Activated CD4-positive, alpha-beta T cell treated with anti-CD3 and anti-CD28 coated beads, Interleukin-2, amount 50 U/mL, for 4 hours (primary cell): ENCODE data around the gene UBE4A.
"Not testable (repeated sequence)": the region's sequence is repeated elsewhere in the genome, so short reads cannot be mapped to it uniquely, and the experiment has no call there.

Experiments
- DNase-seq, 2 experiments: peaks; one replicate each; pipeline ENCODE4 v3.0.0-alpha.2; 2020

Gene UBE4A

DNA sequence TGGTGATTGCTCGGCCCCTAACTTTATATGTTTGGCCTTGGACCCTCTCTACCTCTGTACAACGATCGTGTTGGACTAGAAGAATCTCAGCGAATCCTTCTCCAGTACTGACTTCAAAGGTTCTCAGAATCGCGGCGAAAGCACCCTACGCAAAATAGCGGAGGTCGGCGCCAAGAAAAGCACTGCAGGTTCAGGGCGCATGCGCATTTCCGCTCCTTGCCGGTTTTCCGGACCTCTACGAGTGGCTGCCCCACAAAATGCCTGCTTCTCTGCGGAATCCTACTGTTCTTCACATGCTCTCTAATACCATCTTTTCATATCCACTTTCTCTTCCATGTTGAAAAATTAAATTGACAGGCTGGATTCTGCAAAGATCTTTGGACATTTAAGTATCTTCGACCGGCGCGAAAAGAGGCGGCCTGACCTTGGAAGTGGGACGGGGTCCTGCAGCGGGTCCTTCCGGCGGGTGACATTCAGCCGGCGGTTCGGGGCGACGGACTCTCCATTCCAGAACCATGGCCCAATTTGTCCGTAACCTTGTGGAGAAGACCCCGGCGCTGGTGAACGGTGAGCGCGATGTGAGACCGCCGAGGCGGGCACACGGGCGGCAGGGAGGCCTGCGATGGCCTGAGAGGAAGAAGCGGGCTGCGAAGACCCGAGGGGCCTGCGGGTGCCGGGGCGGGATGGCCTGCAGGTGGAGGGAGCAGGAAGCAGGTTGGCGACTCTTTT lies 41.9 kb downstream of the UBE4A start, which contains the start of gene ATP5MG:
TSS of gene ATP5MG (plus strand) at position 456 of the 729 bp plus-strand sequence. CDS start at position 516, 60 bp downstream.
- DNase-seq: peak; percentile 89 to 90

DNA sequence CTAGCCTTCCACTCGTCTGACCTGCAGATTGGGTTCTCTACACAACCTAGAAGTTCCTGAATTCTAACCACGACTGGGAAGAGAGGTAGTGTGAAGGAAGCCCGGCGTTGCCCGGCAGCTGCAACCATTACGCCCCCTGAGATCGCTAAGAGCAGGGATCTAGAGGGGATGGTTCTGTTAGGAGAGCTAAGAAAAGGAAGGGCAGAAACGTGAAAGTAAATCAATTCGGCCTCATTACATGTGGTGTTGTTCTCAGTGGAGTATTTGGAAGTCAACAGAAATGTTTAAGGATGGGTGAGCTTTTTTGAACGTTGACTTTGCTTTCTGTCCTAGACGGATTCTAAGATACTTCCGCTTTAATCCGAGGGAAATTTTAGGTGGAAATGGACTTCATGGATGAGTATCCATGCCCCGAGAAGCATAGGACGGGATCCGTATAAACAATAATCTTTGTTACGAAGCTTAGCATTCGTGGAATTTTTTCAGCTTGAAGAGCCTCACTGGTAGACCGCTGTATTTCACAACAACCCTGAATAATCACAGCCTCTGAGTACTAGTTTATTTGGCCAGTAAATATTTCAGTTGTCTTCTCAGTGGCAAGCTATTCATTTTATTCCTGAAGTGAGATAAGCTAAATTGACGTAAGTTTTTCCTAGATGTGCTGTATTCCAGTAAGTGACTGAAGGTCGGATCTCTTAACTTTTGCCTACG lies 42.6 kb downstream of the UBE4A start:
- no peak for DNase-seq

DNA sequence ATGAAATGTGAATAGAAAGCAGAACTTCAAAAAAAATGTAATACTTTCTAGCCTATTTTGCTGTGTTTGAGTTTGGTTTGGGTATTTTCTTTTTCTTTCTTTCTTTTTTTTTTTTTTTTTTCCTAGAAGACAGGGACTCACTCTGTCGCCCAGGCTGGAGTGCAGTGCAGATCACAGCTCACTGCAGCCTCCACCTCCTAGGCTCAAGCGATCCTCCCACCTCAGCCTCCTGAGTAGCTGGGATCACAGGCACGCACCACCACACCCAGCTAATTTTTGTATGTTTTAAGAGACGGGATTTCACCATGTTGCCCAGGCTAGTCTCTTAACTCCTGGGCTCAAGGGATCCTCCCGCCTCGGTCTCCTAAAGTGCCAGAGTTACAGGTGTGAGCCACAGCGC lies 43.2 kb downstream of the UBE4A start:
- not testable (repeated sequence) for DNase-seq

DNA sequence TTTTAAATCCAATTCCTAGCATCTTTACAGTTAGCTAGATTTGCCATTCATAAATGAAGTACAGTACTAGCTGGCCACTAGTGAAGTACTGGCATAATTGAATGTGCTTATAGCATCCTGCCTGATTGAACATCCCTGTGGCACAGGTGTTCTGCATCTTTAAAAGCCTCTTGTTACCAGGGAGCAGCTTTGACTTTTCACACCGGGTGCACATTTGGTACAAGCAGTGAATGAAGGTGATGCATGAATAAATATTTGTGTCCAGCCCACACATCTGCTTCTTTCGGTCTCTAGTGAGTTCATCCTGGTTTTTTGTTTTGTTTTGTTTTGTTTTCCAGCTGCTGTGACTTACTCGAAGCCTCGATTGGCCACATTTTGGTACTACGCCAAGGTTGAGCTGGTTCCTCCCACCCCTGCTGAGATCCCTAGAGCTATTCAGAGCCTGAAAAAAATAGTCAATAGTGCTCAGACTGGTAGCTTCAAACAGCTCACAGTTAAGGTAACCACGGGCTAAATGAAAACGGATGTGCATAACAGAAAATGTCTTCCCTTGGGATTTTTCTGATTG lies 47.3 kb downstream of the UBE4A start:
- no peak for DNase-seq

DNA sequence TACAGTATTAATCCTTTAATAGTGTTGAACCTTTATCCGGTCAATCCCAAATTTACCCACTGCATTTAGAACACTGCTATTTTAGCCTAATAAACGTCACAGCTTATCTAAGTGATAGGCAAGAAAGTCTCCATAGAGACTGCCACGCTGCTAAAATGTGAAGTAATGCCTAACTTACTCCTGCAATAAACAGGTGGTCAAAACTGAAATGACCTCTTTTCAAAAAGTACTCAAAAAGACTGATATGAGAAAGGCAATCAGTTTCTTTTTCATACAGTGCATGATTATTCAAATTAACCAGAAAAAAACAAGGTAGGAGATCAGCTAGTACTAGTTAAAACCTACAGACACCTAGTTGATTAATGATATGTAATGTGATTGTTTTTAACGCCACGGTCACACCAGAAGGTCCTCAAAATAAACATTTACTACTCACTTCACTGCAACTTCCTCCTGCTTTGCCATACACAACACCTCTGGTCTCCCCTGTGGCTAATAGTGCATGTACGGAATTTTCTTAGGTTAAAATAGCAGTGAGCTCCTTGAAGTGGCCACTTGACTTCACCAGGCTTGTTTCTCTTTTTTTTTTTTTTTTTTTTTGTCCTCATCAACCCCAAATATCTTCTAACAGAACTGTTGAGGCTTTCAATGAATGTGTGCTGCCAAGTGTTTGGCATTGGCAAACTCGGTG lies 50.8 kb downstream of the UBE4A start:
- DNase-seq: no peak

DNA sequence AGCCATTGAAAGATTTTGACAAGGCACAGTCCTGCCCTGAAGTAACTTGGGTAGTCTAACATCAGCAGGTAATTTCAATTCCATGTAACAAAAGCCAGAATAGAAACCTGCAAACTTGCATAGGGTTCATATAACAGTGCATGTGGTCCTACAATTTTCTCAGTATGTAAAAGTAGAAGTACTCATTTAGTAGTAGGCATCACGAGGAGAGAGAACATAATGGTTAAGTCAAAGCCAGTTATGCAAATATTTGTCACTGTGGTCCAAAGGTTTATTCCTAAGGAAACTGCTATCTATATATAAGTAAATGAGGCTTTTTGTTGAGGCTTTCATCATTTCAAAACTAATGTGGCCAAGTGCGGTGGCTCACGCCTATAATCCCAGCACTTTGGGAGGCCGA lies 52.1 kb downstream of the UBE4A start:
- DNase-seq: no peak

DNA sequence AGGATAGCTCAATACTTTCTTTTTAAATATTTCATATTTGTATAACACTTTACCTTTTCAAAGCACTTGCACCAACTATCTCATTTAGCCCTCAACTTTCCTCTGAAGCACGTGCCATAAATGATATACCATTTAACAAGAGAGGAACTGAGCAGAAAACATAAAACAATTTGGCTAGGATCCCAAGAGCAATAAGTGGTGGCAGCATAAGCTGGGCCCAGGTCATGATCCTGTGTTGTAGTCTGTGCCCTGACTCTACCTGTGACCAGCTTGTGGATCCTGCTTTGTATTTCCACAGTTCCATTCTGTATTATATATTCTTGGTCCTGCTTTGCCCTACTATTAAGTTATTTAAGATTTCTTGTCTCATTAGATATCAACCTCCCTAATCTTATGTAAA lies 53.5 kb downstream of the UBE4A start:
- no peak for DNase-seq

DNA sequence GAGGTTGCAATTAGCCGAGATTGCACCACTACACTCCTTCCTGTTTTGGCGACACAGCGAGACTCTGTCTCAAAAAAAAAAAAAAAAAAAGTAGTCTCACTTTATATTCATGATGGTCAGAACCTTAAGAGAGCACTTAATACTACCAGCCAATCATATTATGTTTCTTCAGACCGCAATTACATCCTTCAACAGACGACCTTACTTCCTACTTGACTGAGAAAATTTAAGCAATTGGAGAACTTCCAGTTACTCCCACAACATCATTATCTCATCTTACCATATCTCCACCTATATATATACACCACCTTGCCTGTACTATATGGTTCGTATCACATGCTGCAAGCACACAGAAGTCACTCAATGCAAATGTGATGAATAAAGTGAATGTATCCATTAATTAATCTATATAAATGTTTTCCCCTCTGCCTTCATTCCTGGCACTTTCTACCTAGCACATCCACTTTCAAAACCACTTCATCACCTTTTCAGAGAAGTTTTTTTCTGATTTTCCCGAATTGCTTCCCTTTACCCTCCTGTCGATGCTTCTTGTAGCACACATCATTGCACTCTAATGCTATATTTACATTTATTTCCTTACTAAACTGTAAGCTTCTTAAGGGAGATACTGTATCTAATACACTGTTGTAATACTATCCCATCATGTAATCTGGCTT lies 55.8 kb downstream of the UBE4A start:
- DNase-seq: no peak

DNA sequence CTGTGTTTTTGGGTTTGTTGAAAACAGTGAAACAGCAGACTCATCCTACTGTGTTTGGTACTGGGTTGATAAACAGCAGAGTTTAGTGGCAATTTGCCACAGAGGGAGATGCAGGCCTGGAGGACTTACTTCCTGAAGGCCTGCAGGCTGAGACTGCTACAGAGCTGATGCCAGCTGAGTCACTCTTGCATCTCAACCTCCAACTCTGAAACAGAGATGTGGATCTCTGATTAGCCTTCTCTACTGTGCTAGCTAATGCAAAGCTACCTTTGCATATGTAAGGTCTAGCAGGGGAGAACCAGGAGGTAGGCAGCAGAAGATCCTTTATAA lies 56.3 kb downstream of the UBE4A start:
- DNase-seq: no peak

DNA sequence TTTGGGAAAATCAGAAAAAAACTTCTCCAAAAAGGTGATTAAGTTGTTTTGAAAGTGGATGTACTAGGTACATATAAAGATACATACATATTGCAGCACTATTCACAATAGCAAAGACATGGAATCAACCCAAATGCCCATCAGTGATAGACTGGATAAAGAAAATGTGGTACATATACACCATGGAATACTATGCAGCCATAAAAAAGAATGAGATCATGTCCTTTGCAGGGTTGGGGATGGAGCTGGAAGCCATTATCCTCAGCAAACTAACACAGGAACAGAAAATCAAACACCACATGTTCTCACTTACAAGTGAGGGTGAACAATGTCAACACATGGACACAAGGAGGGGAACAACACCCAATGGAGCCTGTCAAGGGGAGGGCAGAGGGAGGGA lies 57.5 kb downstream of the UBE4A start:
- DNase-seq: not testable (repeated sequence)

DNA sequence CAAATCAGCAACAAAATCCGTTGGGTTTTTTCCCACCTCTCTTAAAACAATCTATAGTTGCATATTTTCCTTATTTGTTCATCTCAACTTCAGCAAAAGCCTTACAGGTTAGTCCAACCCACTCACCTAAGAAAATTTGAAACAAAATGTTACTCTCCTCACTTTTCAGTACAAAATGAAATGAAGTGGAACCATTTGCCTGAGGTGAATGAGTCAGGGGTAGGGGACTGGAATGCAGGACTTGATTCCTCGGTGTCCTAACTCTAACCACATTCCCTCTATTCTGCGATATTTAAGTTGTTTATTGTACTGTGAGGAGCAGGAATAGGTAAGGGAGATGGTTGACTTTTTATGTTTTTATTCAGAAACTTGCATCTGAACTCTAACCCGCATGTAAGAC lies 58.4 kb downstream of the UBE4A start:
- DNase-seq: no peak

DNA sequence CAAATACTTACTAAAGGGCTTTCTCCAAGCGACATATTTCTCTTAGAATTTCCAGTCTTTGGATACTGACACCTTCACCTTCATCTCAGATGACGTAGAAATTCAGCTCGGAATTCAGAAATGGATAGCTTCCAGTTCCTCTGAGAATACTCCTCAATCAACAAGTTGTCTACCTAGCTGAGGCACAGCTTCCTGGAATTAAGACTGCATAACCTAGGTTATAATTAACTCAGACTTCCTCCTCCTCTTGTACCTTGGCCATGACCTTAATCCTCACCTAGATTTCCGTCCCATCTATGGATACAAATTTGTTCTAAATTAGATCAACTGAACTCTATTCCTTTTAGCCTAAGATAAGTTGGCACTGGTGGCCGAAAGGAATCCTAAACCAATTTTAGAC lies 59.4 kb downstream of the UBE4A start:
- no peak for DNase-seq

DNA sequence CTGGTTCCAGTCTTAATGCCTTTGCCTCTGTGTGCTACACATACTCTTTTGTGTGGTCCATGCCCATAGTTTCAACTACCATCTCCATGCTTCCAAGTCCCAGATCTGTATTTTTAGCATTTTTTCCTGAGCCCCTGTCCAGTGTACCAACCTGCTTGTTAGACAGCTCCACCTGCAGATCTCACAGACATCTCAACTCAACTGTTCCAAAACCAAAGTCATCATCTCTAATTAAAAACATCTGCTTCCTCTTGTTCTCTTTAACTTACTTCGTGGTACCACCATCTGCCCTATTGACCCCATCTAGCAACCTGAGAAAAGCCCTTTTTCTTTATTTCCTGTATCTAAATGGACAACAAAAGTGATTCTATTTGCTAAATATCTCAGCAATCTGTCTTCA lies 68.3 kb downstream of the UBE4A start:
- no peak for DNase-seq

DNA sequence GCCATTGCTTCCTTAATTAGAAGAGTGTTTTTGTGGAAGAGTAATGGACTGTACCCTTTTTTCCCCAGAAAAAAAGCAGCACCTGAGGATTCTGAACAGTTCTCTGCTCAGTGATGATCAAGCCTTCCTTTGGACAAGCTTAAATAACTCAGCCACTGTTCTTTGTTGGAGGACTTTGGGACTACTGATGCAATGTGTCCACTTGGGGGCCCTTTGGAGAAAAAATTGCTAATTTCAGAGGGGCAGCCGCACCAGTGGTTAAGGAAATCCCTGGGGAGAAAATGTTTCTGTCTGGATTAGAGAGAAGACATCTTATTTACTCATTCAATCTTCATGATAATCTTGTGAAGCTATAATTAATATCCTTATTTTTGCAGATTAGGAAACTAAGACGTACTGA lies 71.6 kb downstream of the UBE4A start:
- no peak for DNase-seq

DNA sequence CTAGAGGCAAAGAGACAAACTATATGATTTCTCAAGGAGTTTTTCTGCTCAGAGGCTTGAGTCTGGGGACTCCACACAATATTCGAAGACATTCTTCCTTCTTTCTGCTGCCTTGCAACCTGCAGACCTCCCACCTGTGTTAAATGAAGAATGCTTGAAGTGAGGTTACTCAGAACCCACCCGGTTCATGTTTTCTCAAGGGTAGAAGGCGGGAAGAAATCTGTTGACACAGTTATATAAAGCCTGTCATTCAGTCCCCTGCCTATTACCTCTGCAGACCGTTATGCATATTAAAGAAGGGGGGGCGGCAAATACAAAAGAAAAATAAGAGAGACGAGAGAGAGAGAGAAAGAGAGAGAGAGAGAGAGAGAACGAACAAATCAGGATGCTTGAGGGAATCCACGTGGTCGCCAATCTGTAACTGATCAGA lies 74.7 kb downstream of the UBE4A start:
- no peak for DNase-seq

DNA sequence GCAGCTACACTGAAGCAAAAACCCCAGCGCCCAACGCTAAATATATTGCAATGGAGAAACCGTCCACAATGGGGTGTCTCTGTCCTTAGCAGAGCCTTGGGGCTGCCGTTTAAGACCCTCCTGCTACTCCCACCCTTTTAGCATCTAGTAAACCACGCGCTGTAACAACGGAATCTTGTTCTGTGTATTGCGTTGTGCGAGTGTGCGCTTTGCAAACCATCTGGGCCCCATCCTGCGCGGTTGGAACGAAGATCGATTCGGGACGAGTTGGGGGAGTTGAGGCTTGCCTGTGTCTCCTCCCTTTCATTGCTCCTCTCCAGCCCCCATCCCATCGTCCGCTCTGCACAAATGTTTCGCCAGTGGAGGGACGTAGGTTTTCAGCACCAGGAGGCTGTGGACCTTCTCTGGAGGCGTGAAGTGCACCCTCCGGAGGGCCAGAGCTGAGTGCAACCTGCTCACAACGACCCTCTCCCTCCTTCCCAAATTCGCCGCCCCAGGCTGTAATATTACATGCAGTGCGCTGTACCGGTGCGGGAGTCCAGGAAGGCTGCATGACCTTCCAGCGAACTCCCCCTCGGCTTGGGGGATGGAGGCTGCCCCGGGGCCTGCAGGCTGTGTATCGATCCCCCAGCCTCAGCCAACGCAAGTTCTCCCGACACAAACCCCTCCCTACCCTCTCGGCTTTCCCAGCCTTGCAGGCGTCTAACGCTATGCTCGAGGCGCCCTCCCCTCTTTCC lies 75.3 kb downstream of the UBE4A start:
- peak; percentile 34 to 40 for DNase-seq

DNA sequence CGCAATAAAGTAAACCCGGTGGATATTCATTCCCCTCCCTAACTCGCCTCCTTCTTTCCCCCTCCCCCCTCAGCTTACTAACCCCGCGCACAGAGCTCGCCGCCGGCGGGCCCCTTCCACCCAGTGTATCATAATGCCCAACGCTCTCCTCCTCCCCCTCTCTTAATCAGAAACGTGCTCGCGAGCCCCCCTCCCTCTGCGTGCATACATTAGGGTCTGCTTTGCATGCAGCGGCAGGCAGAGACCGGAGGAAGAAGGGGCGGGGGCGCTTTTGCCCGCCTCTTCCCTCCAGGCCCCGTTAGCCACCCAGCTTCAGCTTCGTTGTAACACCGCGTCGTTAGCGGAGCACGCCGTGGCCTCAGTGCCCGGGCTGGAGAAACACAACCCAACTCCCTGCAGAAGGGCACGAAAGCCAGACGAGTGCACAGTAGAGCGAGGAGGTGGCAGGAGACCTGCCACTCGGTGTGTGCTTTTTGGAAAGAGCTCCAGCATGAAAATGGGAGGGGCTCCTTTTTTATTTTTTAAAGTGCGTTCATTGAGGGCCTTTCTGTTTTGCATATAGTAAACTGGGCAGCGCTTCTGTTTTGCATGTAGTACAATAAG lies 76.0 kb downstream of the UBE4A start:
- peak; percentile 28 to 37 for DNase-seq

DNA sequence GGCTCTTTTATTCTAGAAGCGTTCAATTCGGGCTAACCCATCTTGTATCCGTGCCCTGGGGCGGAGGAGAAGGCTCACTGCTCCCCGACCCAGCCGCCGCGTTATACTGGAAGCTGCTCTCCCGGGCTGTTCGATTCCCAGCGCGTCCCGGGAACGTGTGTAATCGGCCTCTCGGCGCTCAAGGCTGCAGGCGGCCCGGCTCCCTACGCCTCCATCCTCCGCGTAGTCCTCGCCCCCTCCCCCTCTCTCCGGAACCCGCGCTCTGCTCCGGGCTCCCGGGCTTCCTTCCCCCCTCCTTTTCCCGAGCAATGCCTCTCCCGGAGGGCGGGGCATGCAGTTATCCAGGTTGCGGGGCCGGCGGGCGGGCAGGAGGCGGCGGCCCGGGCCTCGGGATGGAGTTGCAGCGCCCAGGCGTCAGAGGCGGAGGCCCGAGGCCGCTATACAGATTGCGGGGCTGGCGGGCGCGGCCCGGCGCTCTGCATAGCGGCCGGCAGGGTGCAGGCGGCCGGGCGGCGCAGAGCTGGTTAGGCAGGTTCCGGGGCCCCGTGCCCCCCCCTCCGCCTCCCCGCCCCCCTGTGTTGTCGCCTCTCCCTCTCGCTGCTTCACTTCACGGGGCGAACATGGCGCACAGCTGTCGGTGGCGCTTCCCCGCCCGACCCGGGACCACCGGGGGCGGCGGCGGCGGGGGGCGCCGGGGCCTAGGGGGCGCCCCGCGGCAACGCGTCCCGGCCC lies 76.7 kb downstream of the UBE4A start, which contains the start of gene KMT2A:
TSS of gene KMT2A (plus strand) at position 600 of the 732 bp plus-strand sequence. CDS start at position 621, 21 bp downstream.
- DNase-seq: peak; percentile 89

DNA sequence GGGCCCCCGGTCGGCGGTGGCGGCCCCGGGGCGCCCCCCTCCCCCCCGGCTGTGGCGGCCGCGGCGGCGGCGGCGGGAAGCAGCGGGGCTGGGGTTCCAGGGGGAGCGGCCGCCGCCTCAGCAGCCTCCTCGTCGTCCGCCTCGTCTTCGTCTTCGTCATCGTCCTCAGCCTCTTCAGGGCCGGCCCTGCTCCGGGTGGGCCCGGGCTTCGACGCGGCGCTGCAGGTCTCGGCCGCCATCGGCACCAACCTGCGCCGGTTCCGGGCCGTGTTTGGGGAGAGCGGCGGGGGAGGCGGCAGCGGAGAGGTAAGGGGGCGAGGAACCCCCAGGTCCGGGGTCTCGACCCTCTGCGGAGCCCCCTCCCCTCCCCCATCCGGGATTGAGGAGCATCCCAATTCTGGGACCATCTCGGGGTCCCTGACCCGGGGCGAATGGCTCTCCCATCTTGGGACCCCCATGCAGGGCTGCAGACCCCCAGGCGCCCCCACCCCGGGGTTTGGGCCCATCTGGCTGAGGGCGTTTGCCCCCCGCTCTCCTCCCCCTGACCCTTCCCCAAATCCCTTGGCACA lies 77.3 kb downstream of the UBE4A start:
- peak; percentile 23 to 37 for DNase-seq
